GM19452 (cell line): ENCODE results near the gene CA11.
A peak's percentile ranks its signal among the peaks of the same experiment; 100 is the strongest.
"Not testable (repeated sequence)": the region's sequence is repeated elsewhere in the genome, so short reads cannot be mapped to it uniquely, and the experiment has no call there.

Source experiments
- ATAC-seq: cut with Tn5 transposase; IDR thresholded peaks from one replicate; pipeline ENCODE4 v1.9.1; 2021; ENCODE audit not compliant: unreplicated experiment

The CA11 gene

GRCh38 chr19:48642862-48643261 lies 3.1 kb downstream of the CA11 start:
- no peak for ATAC-seq

- ATAC-seq: no peak
Measured at GRCh38 chr19:48641850-48642249, 4.1 kb downstream of the CA11 start.

DNA sequence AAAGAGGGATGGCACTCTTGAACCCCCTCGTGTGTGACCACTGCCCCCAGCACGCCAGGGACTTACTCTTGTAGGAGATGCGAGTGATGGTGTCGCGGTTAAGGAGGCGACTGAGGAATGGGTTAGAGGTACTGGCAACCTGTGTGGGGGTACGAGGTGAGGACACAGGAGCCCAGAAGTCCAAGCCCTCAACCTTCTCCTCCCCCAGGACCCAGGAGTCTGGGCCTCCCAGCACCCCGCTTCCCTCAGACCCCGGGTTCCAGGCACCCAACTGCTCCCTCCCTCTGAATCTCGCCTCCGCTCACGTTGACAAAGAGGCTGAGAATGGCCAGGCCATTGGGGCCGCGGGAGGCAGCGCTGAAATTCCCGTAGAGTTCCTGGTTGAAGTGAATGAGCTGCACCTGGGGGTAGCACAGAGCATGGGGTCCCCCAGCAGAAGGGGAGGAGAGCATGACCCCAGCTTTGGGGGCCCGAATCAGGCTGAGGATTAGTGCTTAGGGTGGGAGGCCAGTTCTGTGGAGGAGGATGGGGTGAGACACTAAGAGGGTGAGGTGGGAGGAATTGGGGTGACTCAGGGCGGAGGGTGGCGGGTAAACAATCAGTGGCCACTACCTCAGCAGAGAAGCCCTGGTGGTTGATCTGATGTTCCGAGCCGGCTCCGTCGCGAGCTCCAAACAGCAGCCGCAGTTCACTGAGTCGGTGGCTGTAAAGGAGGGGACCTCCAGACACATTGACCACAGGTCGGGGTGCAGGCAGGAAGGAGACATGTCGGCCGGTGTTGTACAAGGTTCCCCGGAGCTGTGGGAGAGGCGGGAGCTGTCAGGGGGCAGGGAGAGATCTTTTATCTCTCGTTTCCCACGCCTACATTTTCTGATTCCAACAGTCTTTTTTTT lies 6.3 kb downstream of the CA11 start:
- ATAC-seq: no peak

DNA sequence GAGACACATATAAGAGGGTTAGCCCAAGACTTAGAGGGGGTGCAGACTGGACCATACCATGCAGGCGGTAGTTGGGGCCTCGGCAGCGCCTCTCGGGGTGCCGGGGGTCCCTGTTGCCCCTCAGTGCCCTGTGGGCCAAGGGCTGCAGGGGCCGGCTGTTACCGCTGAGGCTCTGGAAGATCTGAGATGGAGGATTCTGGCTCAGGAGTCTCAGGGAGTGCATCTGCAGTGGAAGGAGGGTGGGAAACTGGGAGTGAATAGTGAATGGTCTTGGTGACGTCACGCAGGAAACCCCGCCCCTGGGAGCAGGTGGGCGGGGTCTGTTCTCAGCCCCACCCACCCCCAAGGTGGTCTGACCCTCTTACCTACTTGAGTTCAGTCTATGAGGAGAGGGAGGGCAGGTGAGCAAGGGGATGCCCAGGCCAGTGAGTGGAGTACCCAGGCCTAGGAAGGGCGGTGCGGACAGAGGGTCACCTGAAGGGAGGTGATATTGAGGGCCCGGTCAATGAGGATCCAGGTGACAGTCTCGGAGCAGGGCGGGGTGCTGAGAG lies 7.1 kb downstream of the CA11 start:
- no peak for ATAC-seq

- peak; percentile 6 for ATAC-seq
Measured at GRCh38 chr19:48637948-48638830, 7.8 kb downstream of the CA11 start.

DNA sequence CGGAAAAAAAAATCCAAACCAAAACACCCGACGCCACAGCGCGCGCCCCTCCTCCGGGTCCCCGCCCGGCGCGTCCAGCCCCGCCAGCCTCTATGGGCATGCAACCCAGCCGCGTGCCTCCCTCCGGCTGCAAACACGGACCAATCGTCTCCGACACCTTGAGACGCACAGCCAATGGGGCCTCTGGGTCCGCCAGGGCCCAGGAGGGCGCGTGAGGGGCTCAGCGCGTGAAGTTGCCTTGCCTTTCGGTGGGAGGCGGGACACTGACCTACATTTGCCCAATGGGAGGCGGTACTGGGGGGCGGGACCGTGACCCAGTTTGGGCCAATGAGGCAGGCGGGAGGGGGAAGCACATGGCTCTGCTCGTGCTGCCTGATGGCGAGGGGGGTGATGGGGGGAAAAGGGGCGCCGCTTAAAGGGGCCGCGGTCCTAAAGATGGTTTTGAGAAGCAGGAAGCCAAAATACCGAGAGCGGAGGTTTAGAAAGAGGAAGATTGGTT lies 8.5 kb downstream of the CA11 start:
- ATAC-seq: peak; percentile 71

DNA sequence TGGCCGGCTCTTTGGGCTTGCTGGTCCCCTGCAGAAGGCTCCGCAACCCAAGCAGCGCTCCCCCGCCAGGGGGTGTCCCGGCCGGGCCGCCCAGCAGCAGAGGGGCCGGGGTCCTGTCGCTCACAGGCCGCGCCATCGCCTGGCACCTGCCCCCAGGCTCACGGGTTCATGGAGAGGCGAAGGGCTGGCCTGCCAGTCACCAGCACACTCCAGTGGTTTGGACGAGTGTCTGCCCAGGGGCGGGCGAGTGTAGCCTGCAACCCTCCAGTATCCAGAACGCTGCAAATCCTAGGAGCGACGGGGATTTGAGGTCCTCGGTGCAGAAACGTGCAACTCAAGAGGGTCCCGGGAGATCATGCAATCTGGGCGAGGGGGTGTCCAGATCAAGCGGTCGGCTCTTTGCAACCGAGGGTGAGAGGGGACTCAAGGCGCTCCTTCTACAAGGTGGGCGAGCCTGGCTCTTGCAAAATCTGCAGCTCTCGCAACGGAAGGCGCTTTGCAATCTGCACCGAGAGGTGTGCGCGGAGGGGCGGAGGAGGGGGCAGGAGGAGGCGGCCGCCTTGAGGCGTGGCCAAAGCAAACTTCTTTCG lies 9.0 kb downstream of the CA11 start, which contains the start of gene DBP:
Gene DBP, minus strand, starts transcription at position 521 of the 590 bp plus-strand sequence. Its CDS starts 385 bp downstream, at position 136.
- no peak for ATAC-seq

GRCh38 chr19:48635966-48636858 lies 9.8 kb downstream of the CA11 start:
- ATAC-seq: no peak

DNA sequence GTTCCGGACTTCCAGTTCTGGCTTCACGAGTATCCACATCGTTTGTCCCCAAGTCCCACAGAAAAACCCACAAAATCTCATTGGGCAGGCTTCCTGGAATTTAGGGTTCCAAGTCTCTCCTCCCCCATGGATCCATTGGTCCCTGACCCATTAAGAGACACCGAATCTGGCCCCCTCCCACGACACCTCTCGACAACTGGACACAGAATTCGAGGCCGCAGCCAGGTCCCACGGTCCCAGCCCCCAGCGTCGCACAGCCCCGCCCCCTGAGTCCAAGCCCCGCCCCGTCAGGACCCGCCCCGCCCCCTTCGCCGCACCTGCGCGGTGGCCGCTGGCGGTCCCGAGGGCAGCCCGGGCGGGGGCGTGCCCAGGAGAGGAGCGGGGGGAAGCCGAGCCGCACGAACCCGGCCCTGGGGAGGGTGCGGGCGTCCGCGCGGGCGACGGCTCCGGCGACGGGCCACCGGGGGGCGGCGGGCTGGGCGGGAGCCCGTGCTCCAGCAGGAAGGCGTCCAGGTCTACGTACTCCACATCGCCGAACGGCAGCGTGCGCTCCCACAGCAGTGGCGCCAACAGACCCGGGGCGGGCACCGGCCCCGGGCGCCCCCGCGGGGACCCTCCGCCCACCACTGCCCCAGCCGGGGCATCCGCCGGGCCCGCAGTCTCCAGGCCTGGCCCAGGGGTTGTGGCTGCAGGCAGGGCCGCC lies 10.6 kb downstream of the CA11 start:
- no peak for ATAC-seq

- no peak for ATAC-seq
Measured at GRCh38 chr19:48634424-48635262, 11.3 kb downstream of the CA11 start.

GRCh38 chr19:48634036-48634342 lies 12.0 kb downstream of the CA11 start:
- ATAC-seq: no peak

GRCh38 chr19:48633148-48634035 lies 12.6 kb downstream of the CA11 start:
- ATAC-seq: no peak

DNA sequence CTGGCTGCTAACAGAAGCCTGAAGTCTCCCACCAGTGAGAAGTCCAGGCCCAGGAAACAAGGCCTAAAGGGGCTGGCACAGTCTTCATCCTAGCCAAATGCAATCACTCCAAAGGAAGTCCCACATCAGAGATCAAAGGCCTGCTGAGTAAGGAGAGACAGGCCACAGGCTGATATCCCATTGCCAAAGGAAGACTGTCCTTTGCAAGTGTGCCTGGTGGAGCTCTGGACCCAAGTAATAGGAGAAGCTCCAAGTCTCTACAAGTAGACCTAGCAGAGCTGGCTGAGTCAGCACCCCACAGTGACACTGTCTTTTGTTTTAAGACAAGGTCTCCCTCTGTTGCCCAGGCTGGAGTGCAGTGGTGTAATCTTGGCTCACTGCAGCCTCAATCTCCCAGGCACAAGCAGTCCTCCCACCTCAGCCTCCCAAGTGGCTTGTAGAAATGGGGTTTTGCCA lies 13.3 kb downstream of the CA11 start:
- ATAC-seq: no peak

DNA sequence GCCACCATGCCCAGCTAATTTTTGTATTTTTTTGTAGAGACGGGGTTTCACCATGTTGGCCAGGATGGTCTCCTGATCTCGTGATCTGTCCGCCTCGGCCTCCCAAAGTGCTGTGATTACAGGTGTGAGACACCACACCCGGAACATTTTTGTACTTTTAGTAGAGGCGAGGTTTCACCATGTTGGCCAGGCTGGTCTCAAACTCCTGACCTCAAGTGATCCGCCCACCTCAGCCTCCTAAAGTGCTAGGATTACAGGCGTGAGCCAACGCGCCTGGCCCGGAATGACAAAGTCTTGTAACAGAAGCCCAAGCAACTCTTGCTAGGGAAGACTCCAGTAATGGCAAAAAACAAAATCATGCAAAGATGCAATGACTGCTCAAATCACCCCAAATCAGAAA lies 13.7 kb downstream of the CA11 start:
- ATAC-seq: not testable (repeated sequence)

DNA sequence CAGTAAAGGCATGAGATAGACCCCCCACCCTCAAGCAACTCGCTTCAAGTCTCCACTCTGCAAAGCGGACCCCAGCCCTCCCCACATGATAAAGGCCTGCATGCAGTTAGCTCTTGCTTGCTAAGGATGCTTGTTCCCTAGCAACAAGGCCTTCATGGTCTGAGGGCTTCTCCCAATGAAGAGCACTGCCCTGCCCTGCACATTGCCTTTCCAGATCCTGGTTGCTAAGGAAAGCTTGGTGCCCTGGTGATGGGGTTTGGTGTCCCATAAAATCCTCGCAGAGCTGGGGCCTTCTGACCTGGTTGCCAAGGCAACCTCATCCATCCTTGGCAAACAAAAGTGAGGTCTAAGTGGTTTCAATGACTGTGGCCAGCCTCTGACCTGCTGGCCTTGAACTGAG lies 14.8 kb downstream of the CA11 start:
- no peak for ATAC-seq

DNA sequence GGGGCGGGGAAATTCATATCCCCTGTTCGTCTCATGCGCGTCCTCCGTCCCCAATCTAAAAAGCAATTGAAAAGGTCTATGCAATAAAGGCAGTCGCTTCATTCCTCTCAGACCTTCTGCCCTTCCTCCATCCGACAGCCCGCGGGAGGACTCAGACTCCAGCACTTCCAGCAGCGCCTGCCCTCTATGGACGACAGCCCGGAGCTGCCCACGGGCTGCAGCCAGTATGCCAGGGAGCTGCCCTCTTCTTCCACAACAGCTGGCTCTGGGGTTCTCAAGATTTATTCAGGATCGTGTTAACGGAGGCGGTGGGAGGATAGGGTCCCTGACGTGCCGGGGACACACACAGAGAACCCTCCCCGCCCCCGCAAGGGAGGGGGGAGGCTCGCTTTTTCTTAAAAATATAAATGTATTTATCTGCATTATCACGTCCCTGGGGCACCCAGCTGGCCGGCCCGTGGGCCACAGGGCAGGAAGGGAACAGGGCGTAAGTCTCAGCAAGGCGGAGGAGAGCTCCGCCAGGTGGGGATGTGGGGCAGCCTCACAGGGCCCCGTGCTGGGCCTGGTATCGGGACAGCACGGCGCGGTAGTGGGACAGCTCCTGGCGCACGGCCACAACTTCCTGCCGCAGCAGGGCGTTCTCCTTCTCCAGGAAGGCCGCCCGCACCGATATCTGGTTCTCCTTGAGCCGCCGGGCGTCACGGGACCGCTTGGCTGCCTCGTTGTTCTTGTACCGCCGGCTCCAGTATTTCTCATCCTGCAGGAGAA lies 15.5 kb downstream of the CA11 start:
- no peak for ATAC-seq
